ENCODE data around the gene TMEM14A. TPM values are rescaled to one million over a fixed set of nuclear protein-coding genes. Genes with fewer than 3 reads are reported as not detected.

Gene TMEM14A
- total RNA-seq, 1 donor from 2014 or later = 33.6 TPM

DNA sequence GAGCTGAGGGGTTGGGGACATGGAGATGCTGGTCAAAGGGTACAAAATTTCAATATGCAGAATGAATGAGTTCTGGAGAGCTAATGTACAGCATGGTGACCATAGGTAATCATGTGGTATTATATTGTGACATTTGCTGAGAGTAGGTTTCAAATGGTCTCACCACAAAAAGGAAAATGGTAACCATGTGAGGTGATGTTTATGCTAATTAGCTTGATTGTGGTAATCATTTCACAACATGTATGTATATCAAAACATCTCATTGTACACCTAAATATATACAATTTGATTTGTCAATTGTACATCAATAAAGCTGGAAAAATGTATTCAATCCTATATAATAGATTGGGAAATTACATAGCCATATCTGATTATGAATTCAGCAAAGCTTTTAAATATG lies 29.5 kb upstream of the TMEM14A start:
- no peaks in the 10 kb centered on the region for H3K9me3 Mint-ChIP-seq (ENCODE audit: low read depth)
- no peak for DNase-seq (ENCODE audit: low spot score, unreplicated experiment)
- H3K4me3 Mint-ChIP-seq (ENCODE audit: low read depth) = no peak overlapping the region
- no peak overlapping the region for H3K27ac Mint-ChIP-seq
- peaks cover 9% of the 10 kb centered on the region for H3K27me3 Mint-ChIP-seq
- TF ChIP-seq CTCF (IDR thresholded peaks at IDR 0.05; ENCODE audit: unreplicated experiment) = no peak
- H3K4me1 Mint-ChIP-seq (ENCODE audit: low read depth) = peaks cover 21% of the 10 kb centered on the region
- H3K36me3 Mint-ChIP-seq (ENCODE audit: insufficient read depth) = no peaks in the 10 kb centered on the region

- H3K27ac Mint-ChIP-seq = no peak overlapping the region
- peaks cover 9% of the 10 kb centered on the region for H3K27me3 Mint-ChIP-seq
- no peaks in the 10 kb centered on the region for H3K9me3 Mint-ChIP-seq (ENCODE audit: low read depth)
Observed at GRCh38 chr6:52641826-52642225, 29.1 kb upstream of the TMEM14A start.

DNA sequence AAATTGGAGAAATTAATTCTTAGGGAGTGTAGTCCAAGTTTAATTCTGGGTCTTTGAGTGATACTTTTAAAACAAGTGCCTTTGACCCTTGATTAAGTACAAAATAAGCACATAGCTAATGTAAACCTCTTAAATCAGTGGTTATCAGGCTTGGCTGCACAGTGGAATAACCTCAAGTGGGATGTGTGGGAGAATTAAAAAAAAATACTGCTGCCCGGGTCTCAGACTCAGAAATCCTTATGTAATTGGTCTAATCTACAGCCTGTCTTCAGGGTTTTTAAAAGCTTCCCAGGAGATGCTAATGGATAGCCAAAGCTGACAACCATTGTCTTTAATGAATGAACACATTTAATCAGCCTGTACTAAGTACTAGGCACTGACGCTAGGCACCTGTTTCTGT lies 28.5 kb upstream of the TMEM14A start:
- no peak for DNase-seq (ENCODE audit: low spot score, unreplicated experiment)
- Mint-ChIP-seq H3K27me3 (peaks cover 9% of the 10 kb centered on the region), H3K9me3 (ENCODE audit: low read depth) (no peaks in the 10 kb centered on the region), H3K36me3 (ENCODE audit: insufficient read depth) (no peaks in the 10 kb centered on the region), H3K4me1 (ENCODE audit: low read depth) (peaks cover 21% of the 10 kb centered on the region), H3K4me3 (ENCODE audit: low read depth) (no peak overlapping the region), H3K27ac (no peak overlapping the region)
- no peak for TF ChIP-seq CTCF (IDR thresholded peaks at IDR 0.05; ENCODE audit: unreplicated experiment)

More at GRCh38 chr6:52641826-52642225, 29.1 kb upstream of the TMEM14A start:
- Mint-ChIP-seq H3K4me1 (ENCODE audit: low read depth) (peaks cover 21% of the 10 kb centered on the region), H3K4me3 (ENCODE audit: low read depth) (no peak overlapping the region), H3K36me3 (ENCODE audit: insufficient read depth) (no peaks in the 10 kb centered on the region)
- no peak for DNase-seq (ENCODE audit: low spot score, unreplicated experiment)
- TF ChIP-seq CTCF (IDR thresholded peaks at IDR 0.05; ENCODE audit: unreplicated experiment) = no peak

DNA sequence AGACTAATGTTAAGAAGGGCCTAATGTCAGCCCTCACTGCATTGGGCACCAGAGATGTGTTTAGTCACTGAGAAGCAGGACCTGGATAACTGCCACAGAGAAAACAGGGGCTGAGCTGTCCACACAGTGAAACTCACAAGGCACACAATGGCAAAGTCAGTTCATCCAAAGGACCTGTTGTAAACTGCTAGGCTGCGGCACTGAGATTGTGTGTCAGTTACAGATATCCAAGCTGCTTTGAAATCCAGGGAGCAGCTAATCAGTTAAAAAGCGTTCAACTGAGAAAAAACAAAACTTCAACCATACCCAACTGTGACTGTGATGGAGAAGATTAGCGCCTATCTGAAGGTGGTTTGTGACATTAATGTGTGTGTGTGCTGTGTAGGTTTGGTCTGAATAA lies 27.8 kb upstream of the TMEM14A start:
- H3K4me3 Mint-ChIP-seq (ENCODE audit: low read depth) = no peak overlapping the region
- no peak for DNase-seq (ENCODE audit: low spot score, unreplicated experiment)
- peaks cover 9% of the 10 kb centered on the region for H3K27me3 Mint-ChIP-seq
- no peak overlapping the region for H3K27ac Mint-ChIP-seq
- H3K4me1 Mint-ChIP-seq (ENCODE audit: low read depth) = peaks cover 21% of the 10 kb centered on the region
- H3K9me3 Mint-ChIP-seq (ENCODE audit: low read depth) = no peaks in the 10 kb centered on the region
- no peak for TF ChIP-seq CTCF (IDR thresholded peaks at IDR 0.05; ENCODE audit: unreplicated experiment)
- no peaks in the 10 kb centered on the region for H3K36me3 Mint-ChIP-seq (ENCODE audit: insufficient read depth)

- Mint-ChIP-seq H3K27ac (no peak overlapping the region), H3K9me3 (ENCODE audit: low read depth) (no peaks in the 10 kb centered on the region), H3K27me3 (peaks cover 9% of the 10 kb centered on the region), H3K4me1 (ENCODE audit: low read depth) (peaks cover 21% of the 10 kb centered on the region), H3K36me3 (ENCODE audit: insufficient read depth) (no peaks in the 10 kb centered on the region), H3K4me3 (ENCODE audit: low read depth) (no peak overlapping the region)
- DNase-seq (ENCODE audit: low spot score, unreplicated experiment) = no peak
- TF ChIP-seq CTCF (IDR thresholded peaks at IDR 0.05; ENCODE audit: unreplicated experiment) = no peak
Observed at GRCh38 chr6:52644253-52644652, 26.7 kb upstream of the TMEM14A start.

Data from progenitor cell of endocrine pancreas (in vitro differentiated cells).